ENCODE measurements around the gene NEURL4.

NEURL4 gene

GRCh38 chr17:7311110-7311705 lies 17.9 kb downstream of the NEURL4 start:
- no peak overlapping the region for H3K4me3 ChIP-seq (ENCODE audit: control insufficient read depth, low read depth, low read length)
- TF ChIP-seq, protein P1, sequence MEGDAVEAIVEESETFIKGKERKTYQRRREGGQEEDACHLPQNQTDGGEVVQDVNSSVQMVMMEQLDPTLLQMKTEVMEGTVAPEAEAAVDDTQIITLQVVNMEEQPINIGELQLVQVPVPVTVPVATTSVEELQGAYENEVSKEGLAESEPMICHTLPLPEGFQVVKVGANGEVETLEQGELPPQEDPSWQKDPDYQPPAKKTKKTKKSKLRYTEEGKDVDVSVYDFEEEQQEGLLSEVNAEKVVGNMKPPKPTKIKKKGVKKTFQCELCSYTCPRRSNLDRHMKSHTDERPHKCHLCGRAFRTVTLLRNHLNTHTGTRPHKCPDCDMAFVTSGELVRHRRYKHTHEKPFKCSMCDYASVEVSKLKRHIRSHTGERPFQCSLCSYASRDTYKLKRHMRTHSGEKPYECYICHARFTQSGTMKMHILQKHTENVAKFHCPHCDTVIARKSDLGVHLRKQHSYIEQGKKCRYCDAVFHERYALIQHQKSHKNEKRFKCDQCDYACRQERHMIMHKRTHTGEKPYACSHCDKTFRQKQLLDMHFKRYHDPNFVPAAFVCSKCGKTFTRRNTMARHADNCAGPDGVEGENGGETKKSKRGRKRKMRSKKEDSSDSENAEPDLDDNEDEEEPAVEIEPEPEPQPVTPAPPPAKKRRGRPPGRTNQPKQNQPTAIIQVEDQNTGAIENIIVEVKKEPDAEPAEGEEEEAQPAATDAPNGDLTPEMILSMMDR (IDR thresholded peaks at IDR 0.05; ENCODE audit: control insufficient read depth, insufficient read depth, low read depth, low read length, missing control alignments): no peak
- DNase-seq (ENCODE audit: low read depth): no peak

DNA sequence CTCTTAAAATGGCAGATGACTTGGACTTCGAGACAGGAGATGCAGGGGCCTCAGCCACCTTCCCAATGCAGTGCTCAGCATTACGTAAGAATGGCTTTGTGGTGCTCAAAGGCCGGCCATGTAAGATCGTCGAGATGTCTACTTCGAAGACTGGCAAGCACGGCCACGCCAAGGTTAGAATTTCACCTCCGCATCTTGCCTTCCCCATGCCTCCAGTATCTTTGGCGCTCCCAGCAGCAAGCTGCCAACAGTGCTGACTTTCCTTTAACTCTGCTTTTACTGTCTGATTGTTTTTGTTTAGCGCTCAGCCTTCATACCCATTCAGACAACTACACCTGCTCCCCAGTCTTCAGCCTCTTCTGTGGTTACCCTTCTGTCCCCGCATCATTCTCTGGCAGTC lies 19.5 kb downstream of the NEURL4 start:
- TF ChIP-seq, protein P1 (IDR thresholded peaks at IDR 0.05; ENCODE audit: control insufficient read depth, insufficient read depth, low read depth, low read length, missing control alignments): no peak
- H3K4me3 ChIP-seq (ENCODE audit: control insufficient read depth, low read depth, low read length): peak overlapping the region; percentile 68; the same call in 1 of the 2 replicates
- no peak for DNase-seq (ENCODE audit: low read depth)

DNA sequence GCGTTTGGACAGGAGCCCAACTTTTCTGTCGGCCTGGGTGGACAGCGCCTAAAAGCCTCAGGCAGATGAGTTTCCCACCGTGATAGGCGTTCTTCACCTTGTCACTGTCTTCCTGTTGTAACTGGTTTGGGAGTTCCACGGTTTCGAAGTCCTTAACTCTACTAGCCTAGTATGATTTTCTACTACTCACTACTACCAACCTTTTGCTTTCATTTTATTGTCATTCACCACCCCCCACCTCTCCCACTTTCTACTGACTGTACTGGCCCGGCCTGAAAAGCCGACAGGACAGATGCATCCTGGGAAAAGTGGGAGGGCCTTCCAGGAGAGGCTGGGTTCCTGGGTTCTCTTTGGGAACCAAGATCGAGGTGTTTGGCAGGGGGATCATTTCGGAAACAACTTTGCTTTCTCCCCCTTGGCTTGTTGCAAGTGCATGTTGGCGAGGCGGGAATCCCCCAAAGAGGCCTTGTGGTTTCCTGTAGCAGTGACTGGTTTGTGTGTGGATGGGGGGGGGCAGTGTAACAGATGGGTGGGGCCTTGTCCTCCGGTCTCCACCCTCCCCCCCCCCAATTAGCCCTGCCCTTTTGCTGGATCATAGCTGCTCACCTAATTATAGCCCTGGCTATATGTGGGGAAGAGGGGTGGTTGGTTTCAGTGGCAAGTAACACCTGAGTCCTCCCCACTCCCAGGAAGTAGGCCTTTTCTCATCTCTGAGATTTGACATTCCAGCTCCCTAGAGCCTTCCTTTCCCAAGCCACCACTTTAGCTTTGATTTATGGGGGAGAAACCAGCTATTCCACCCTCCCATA lies 20.3 kb downstream of the NEURL4 start:
- TF ChIP-seq, protein P1 (IDR thresholded peaks at IDR 0.05; ENCODE audit: control insufficient read depth, insufficient read depth, low read depth, low read length, missing control alignments): no peak
- peak overlapping the region; percentile 68 for H3K4me3 ChIP-seq (ENCODE audit: control insufficient read depth, low read depth, low read length)
- no peak for DNase-seq (ENCODE audit: low read depth)

DNA sequence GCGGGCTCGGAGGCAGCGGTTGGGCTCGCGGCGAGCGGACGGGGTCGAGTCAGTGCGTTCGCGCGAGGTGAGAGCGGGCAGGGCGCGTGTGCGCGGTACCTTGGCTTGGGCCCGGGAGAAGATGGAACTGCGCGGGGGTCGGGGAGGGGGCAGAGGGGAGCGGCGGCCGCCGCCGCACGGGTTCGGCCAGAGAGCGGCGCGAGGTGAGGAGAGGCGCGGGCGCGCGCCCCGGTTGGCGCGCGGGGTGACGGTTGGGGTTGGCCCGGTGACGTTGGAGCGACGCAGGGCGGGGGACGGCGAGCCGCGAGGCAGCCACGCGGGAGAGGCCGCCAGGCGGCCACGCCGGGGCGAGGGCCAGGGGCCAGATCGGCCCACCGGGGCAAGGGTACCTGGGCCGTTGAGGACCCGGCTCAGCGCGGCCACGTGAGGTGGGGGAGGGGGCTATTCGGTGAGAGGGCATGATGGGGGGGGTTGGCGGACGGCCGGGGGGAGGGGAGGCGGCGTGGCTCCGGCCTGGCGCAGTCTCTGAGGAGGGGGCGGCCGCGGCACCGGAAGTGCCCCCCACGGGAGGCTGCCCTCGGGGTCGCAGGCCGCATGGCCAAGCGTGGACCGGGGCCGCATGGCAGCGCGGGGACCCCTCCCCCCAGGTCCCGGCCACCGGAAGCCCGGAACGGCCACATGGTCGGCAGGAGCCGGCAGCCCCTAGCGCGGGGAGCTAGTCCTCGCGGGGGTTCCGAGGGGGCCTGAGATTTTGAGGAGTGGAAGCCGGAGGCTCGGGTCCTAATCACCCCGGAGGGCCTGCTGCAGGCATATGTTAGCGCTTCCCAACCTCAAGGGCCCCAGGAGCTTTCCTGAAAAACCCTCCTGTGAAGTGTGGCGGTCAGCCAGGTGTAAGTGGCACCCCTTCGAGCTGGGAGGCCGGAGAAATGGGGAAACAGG lies 21.2 kb downstream of the NEURL4 start:
- H3K4me3 ChIP-seq (ENCODE audit: control insufficient read depth, low read depth, low read length): peak overlapping the region; percentile 68
- DNase-seq (ENCODE audit: low read depth): no peak
- TF ChIP-seq, protein P1 (IDR thresholded peaks at IDR 0.05; ENCODE audit: control insufficient read depth, insufficient read depth, low read depth, low read length, missing control alignments): peak; percentile 4

- peak within 1 kb of the TSS; percentile 68 for H3K4me3 ChIP-seq (ENCODE audit: control insufficient read depth, low read depth, low read length)
- TF ChIP-seq, protein P1 (IDR thresholded peaks at IDR 0.05; ENCODE audit: control insufficient read depth, insufficient read depth, low read depth, low read length, missing control alignments): no peak
- DNase-seq (ENCODE audit: low read depth): peak; percentile 100
These were observed 22.0 kb downstream of the NEURL4 start, which contains the start of gene EIF5A for GRCh38 chr17:7306911-7307685. TSS of gene EIF5A (plus strand) at chr17:7307628. CDS start at chr17:7309636, 2,008 bp downstream.

Measured in AG09309 (cell line).